Breast epithelium (tissue), 4 donors: ENCODE measurements around the gene SRSF9. TPM values are rescaled to one million over a fixed set of nuclear protein-coding genes. Genes with fewer than 3 reads are reported as not detected.
"Not testable (repeated sequence)": the region's sequence is repeated elsewhere in the genome, so short reads cannot be mapped to it uniquely, and the experiment has no call there.

Source experiments
- DNase-seq, 2 donors: peaks; one replicate each; pipeline ENCODE4 v3.0.0-alpha.2; 2019; ENCODE audit warnings: low spot score in 2 of 2
- H3K27ac ChIP-seq, 2 donors: fragments of 200-600 bp; sonication (generic) in 1 of 2; one replicate each; pipeline ENCODE4 v1.5.1; 2016 to 2019; ENCODE audit warnings: mild to moderate bottlenecking in 1 of 2
- H3K27me3 ChIP-seq, 2 donors: fragments of 200-600 bp; sonication (generic) in 1 of 2; one replicate each; pipeline versions ENCODE4 v1.5.1 to v1.6.0; 2017 to 2019; ENCODE audit warnings: control low read depth in 1 of 2, mild to moderate bottlenecking in 1 of 2
- H3K36me3 ChIP-seq: fragments of 200-600 bp; one replicate; pipeline ENCODE4 v1.5.1; 2019
- H3K4me1 ChIP-seq, 2 donors: fragments of 200-600 bp; sonication (generic); one replicate each; pipeline ENCODE4 v1.5.1; 2016 to 2019; ENCODE audit warnings: control low read depth in 1 of 2
- H3K4me3 ChIP-seq, 3 donors: fragments of 200-600 bp; sonication (generic); 1 replicate in 2 of 3; 2 replicates in 1 of 3; pipeline ENCODE4 v1.5.1; 2016 to 2019; ENCODE audit warnings: mild to moderate bottlenecking in 3 of 3, moderate library complexity in 2 of 3
- H3K9me3 ChIP-seq, 2 donors: fragments of 200-600 bp; sonication (generic) in 1 of 2; one replicate each; pipeline ENCODE4 v1.5.1; 2016 to 2019; ENCODE audit warnings: control low read depth in 1 of 2
- POLR2A ChIP-seq: fragments of 450-650 bp; IDR thresholded peaks from one replicate; pipeline ENCODE4 v1.6.1; 2016; ENCODE audit warnings: antibody characterized with exemption, mild to moderate bottlenecking, moderate library complexity
- POLR2AphosphoS5 ChIP-seq, 3 donors: sonication (generic); formaldehyde crosslinking; IDR thresholded peaks; one replicate each; pipeline ENCODE4 v1.6.1; 2017; ENCODE audit warnings: antibody characterized with exemption in 3 of 3
- intact Hi-C: fragments of 100-400 bp; cut with DNase I; formaldehyde crosslinking; loops from one replicate; pipeline ENCODE4 v1.15.1; 2023; ENCODE audit warnings: low total_unique reads
- total RNA-seq, 3 donors: library from RNA; depleted of rRNA; stranded (reverse); fragments of >200 nt; gene quantifications; one replicate each; pipeline ENCODE4 v1.1.0, GENCODE V29; 2016
- TF ChIP-seq, protein P1 (sequence below), 3 donors: fragments of 450-650 bp; IDR thresholded peaks; one replicate each; pipeline ENCODE4 v1.5.1; 2016 to 2017; ENCODE audit warnings: antibody characterized with exemption in 3 of 3, mild to moderate bottlenecking in 3 of 3, moderate library complexity in 3 of 3

The SRSF9 gene
- total RNA-seq, 3 donors from 2014 or later = 65.9 to 97.3 (median 82.5) TPM

GRCh38 chr12:120488057-120488640 is 18.6 kb upstream of the SRSF9 start:
- no peaks in the 10 kb centered on the region for H3K4me1 ChIP-seq
- intact Hi-C loops = no loop called here
- no peak overlapping the region for H3K27ac ChIP-seq
- TF ChIP-seq, protein P1, sequence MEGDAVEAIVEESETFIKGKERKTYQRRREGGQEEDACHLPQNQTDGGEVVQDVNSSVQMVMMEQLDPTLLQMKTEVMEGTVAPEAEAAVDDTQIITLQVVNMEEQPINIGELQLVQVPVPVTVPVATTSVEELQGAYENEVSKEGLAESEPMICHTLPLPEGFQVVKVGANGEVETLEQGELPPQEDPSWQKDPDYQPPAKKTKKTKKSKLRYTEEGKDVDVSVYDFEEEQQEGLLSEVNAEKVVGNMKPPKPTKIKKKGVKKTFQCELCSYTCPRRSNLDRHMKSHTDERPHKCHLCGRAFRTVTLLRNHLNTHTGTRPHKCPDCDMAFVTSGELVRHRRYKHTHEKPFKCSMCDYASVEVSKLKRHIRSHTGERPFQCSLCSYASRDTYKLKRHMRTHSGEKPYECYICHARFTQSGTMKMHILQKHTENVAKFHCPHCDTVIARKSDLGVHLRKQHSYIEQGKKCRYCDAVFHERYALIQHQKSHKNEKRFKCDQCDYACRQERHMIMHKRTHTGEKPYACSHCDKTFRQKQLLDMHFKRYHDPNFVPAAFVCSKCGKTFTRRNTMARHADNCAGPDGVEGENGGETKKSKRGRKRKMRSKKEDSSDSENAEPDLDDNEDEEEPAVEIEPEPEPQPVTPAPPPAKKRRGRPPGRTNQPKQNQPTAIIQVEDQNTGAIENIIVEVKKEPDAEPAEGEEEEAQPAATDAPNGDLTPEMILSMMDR (IDR thresholded peaks at IDR 0.05) = no peak
- no peak for TF ChIP-seq POLR2AphosphoS5 (IDR thresholded peaks at IDR 0.05)
- no peak for TF ChIP-seq POLR2A
- no peaks in the 10 kb centered on the region for H3K27me3 ChIP-seq
- H3K9me3 ChIP-seq = no peaks in the 10 kb centered on the region
- no peak overlapping the region for H3K4me3 ChIP-seq
- DNase-seq = no peak
- H3K36me3 ChIP-seq = no peaks in the 10 kb centered on the region

- H3K9me3 ChIP-seq, intact Hi-C loops, H3K4me3 ChIP-seq, H3K27ac ChIP-seq, H3K27me3 ChIP-seq, DNase-seq, H3K4me1 ChIP-seq, H3K36me3 ChIP-seq: not testable (repeated sequence)
These were observed 18.0 kb upstream of the SRSF9 start for GRCh38 chr12:120487552-120487951.

- Histone ChIP-seq H3K27me3 (no peaks in the 10 kb centered on the region), H3K36me3 (no peaks in the 10 kb centered on the region), H3K27ac (no peak overlapping the region), H3K9me3 (no peaks in the 10 kb centered on the region), H3K4me3 (no peak overlapping the region), H3K4me1 (no peaks in the 10 kb centered on the region)
- TF ChIP-seq, protein P1 (IDR thresholded peaks at IDR 0.05) = no peak
- TF ChIP-seq POLR2A (no peak), POLR2AphosphoS5 (IDR thresholded peaks at IDR 0.05) (no peak)
- DNase-seq = no peak
- intact Hi-C loops = no loop called here
These were observed 16.7 kb upstream of the SRSF9 start for GRCh38 chr12:120485961-120486881.

DNA sequence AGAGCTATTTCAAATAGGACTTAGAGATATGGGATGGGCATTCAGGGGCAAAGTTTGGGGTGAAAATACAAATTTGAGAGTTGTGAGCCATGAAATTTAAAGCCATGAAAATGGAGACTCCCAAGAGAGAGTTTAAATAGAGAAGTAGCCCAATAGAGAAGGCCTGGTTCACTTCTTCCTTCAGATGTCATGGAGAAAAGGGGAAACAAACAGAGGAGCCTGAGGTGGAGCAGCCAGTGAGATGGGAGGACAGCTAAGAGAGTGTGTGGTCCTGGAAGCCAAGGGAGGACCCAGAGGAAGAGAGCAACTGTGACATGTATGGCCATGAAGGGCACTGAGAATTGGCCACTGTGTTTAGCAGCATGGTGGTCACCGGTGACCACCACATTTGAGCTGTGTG is 14.1 kb upstream of the SRSF9 start:
- intact Hi-C loops = no loop called here
- no peaks in the 10 kb centered on the region for H3K9me3 ChIP-seq
- DNase-seq = no peak

DNA sequence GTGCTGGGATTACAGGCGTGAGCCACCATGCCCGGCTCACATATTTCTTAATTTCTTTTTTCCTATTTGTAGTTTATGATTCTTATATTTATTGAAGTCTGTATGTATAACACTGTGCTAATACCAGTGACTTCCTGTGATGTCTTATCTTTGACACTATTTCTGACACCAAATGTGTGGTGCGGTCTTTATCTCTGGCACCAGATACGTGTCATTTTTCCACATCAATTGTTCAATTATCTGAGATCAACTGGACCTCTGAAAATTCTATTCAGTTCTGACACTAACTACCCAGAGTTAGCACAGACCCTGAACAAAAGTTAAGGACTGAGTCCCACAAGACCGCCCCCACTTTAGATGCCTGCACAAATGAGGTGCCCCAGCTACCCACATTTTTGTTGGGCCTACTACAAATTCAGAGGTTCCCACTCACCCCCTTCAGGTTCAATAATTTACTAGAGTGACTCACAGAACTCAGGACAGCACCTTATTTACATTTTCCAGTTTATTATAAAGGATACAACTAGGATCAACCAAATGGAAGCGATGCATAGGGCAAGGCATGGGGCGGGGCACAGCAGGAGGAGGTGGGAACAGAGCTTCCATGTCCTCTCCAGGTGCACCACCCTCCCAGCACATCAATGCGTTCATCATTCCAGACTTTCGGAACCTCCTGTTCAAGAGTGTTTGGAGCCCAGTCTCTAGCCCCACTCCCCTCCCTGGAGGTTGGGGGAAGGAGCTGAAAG is 11.6 kb upstream of the SRSF9 start:
- intact Hi-C loops = no loop called here
- no peak for DNase-seq
- TF ChIP-seq POLR2AphosphoS5 (IDR thresholded peaks at IDR 0.05) = no peak
- no peak for TF ChIP-seq POLR2A
- TF ChIP-seq, protein P1 (IDR thresholded peaks at IDR 0.05) = no peak
- Histone ChIP-seq H3K27me3 (no peaks in the 10 kb centered on the region), H3K36me3 (no peaks in the 10 kb centered on the region), H3K9me3 (no peaks in the 10 kb centered on the region), H3K4me1 (no peaks in the 10 kb centered on the region), H3K4me3 (no peak overlapping the region), H3K27ac (no peak overlapping the region)

More for the DNA sequence above, 14.1 kb upstream of the SRSF9 start:
- TF ChIP-seq, protein P1 (IDR thresholded peaks at IDR 0.05) = no peak
- TF ChIP-seq POLR2AphosphoS5 (IDR thresholded peaks at IDR 0.05) (no peak), POLR2A (no peak)
- no peak overlapping the region for H3K27ac ChIP-seq
- no peaks in the 10 kb centered on the region for H3K36me3 ChIP-seq
- no peaks in the 10 kb centered on the region for H3K27me3 ChIP-seq
- no peaks in the 10 kb centered on the region for H3K4me1 ChIP-seq
- H3K4me3 ChIP-seq = no peak overlapping the region
